HG02759 (cell line): ENCODE results near the gene RANBP10.
"Not testable (repeated sequence)": the region's sequence is repeated elsewhere in the genome, so short reads cannot be mapped to it uniquely, and the experiment has no call there.

Source experiments
- ATAC-seq: cut with Tn5 transposase; IDR thresholded peaks from one replicate; pipeline ENCODE4 v1.9.1; 2021; ENCODE audit warnings: mild to moderate bottlenecking, moderate library complexity; ENCODE audit not compliant: unreplicated experiment

Gene RANBP10

DNA sequence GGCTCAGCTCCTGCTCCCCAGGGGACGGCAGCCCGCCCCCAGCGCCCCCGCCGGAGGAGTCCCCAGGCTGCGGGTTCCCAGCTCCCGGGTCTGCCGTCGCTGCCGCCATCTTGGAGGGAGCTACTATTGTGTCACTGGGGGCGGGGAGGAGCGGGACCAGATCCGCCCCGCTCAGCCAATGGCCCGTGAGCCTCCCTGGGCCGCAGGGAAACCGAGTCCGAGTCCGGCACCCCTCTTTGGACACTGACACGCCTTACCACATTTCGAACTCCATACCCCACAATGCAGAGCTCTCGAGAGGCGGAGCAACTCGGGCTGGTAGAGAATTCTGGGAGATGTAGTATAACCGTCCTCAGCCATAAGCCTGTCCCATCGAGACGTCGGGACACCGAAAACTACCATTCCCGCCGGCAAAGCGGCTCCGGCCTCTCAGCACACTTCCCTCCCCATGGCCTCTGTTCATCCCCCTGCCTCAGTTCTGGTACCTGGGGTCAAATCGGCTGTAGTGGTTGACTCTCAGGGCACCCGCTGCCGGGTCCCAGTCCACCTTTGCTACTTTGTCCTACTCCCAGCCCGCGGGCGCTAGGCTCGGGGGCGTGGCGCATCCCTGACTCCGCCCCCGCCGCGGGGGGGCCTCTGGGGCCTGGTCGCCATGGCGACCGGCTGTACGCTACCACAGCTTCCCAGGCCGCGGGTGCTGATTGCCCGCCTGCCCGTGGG is at the start of gene RANBP10, which contains the start of gene TSNAXIP1:
TSS of gene RANBP10 (minus strand) at position 133 of the 720 bp plus-strand sequence. CDS start at position 109, 24 bp downstream.
TSS of gene TSNAXIP1 (plus strand) at position 462 of the 720 bp plus-strand sequence. CDS start 261 bp downstream, outside the sequence.
- peak; percentile 90 for ATAC-seq

DNA sequence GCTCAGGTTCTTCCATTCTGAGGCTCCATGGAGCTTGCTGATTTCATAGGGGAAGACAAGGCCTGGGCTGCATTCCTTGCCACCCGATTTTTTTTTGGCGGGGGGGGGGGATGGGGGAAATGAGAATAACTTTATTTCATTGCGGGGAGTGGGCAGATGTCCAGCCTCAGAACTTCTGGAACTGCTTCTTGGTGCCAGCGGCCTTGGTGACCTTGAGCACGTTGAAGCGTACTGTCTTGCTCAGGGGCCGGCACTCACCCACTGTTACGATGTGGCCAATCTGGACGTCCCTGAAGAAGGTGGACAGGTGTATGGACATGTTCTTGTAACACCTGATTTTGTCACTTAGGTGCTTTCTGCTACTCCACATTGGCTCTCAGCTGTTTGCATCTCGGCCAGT is 49.4 kb upstream of the RANBP10 start:
- no peak for ATAC-seq

GRCh38 chr16:67853670-67854069 is 47.3 kb upstream of the RANBP10 start:
- ATAC-seq: no peak

DNA sequence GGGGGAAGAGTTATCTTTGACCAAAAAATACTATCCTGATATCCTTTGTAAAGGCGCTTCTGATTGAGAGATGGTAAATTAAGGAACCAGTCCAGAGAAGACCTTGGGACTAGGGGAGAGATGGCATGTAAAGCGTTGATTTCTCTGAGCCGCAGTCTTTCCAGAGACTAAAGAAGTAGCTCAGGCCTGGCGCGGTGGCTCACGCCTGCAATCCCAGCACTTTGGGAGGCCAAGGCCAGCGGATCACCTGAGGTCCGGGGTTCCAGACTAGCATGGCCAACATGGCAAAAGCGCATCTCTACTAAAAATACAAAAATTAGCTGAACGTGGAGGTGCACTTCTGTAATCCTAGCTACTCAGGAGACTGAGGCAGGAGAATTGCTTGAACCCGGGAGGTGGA is 41.8 kb upstream of the RANBP10 start:
- ATAC-seq: no peak

GRCh38 chr16:67847064-67847861 is 40.9 kb upstream of the RANBP10 start, which contains the start of gene CENPT:
TSS of gene CENPT (minus strand) at chr16:67847693. CDS start at chr16:67833859, 13,834 bp downstream.
- peak; percentile 42 for ATAC-seq

DNA sequence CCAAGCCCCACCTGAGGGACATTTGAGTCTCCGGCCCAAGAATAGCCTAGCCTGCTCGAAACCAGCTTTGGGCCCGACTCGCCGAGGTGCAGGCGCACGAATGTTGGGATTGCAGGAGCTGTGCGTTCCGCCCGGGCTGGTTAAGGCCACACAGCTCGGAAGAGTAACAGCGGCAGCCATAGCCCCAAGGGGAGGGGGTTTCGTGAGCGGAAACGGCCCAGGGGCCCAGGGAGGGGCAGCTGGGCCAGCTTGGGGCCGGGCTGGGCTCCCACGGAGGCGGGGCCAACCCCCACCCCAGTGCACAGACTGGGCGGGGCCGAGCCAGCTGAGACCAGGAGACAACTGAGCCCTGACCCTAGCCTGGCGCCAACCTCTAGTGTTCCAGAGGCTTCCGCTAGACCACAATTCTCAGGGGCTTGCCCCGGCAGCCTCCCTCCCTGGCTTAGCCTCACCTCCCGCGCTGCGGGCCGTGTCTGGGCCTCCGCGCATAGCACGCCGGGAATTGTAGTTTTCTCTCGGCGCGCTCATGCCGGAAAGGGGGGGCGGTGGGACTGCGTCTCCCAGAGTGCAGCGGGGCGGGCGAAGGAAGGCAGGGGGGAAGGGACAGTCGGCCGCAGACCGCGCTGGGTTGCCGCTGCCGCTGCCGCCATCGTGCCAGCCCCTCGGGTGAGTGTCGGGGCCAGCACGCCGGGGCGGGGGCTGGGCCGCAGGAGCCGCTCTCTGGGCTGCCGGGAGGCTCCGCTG is 40.1 kb upstream of the RANBP10 start, which contains the start of gene NUTF2:
TSS of gene NUTF2 (plus strand) at position 614 of the 744 bp plus-strand sequence. CDS start 18,198 bp downstream, outside the sequence.
- ATAC-seq: peak; percentile 62

GRCh38 chr16:67846063-67846319 is 39.6 kb upstream of the RANBP10 start:
- no peak for ATAC-seq

DNA sequence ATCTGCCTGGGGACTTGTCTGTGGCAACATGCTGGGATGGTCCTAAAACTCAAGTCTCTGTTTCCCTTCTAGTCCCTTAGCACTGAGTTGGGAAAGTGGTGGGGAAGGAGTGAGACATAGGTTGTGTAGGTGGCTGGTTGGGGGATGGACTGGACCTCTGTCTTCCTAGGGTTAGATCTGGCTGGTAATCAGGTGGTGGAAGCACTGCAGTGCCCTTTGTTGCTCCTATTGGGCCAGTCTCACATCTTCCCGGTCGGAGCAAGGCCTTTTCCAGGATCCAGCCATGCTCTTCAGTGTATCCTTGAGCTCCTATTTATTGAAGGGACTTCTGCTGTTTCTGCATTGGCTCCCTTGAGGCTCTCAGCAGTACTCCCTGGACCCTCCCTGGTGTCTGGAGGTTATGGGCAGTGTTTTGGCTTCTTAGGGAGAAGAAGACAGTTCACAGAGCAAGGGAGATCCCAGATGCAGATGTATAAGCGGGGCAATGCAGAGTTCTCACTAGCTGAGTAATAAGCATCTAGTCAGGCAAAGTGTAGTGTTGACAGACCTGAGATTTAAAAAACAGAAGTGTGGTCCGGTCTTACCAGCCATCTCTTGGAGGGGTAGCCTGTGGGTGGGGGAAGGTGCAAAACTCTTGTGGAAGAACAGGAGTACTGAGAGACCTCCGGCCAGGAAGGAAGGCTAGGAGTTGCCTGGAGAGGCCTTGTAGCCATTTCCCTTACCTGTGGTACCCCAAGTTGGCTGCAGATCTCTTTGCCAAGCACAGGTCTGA is 39.1 kb upstream of the RANBP10 start:
- no peak for ATAC-seq

DNA sequence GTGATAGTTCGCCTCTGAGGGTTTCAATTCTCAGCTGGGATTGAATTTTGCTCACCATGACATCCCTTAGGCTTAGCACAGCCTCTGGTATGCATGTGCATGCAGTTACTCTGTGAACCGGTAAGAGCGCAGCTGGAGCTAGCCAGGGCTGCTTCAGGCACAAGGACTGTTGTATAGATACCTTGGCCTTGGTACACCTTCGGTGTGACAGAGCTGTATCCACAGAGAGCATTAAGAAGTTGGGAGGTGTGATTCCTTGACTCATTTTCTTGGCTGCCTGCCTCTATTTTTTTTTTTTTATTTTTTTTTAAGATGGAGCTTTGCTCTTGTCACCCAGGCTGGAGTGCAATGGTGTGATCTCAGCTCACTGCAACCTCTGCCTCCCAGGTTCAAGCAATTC is 38.1 kb upstream of the RANBP10 start:
- ATAC-seq: no peak

- ATAC-seq: no peak
These were observed 37.0 kb upstream of the RANBP10 start for GRCh38 chr16:67843343-67843765.

GRCh38 chr16:67842509-67843342 is 36.4 kb upstream of the RANBP10 start:
- peak; percentile 11 for ATAC-seq

- ATAC-seq: peak; percentile 51
These were observed 35.6 kb upstream of the RANBP10 start, which contains the start of gene THAP11 for GRCh38 chr16:67841816-67842508. TSS of gene THAP11 (plus strand) at chr16:67842320. CDS start at chr16:67842555, 235 bp downstream.

- ATAC-seq: no peak
These were observed 34.9 kb upstream of the RANBP10 start for GRCh38 chr16:67841198-67841815.

DNA sequence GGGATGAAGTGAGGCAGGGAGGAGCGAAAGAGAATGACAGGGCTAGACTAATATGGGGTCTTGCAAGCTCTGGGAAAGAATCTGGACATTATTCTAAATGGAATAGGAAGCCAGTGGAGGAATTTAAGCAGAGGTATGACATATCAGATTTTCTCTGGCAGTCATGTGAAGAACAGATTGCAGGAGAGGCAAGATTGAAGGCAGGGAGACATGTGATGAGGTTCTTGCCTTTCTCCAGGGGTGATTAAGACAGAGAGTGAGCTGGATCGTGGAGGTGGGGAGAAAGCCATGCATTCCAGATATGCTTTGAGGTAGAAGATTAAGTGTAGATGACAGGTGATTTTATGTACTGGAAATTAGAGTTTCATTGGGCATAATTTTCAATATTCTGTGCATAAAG is 31.5 kb upstream of the RANBP10 start:
- ATAC-seq: no peak

GRCh38 chr16:67837190-67837589 is 30.8 kb upstream of the RANBP10 start:
- not testable (repeated sequence) for ATAC-seq

- ATAC-seq: no peak
These were observed 27.9 kb upstream of the RANBP10 start for GRCh38 chr16:67834242-67834614.

- peak; percentile 98 for ATAC-seq
These were observed 27.3 kb upstream of the RANBP10 start for GRCh38 chr16:67833415-67834241.

- no peak for ATAC-seq
These were observed 26.7 kb upstream of the RANBP10 start for GRCh38 chr16:67833030-67833414.
